H1 (cell line): ENCODE measurements around the gene PRR30.

Source experiments
- YY1 ChIP-seq: IDR thresholded peaks from 2 replicates; pipeline ENCODE4 v1.6.1; 2011; ENCODE audit warnings: low read depth, mild to moderate bottlenecking, low read length
- TF ChIP-seq, protein P1 (sequence below): IDR thresholded peaks from 2 replicates; pipeline ENCODE4 v1.6.1; 2011; ENCODE audit warnings: low read length, improper control_type of control experiment
- TF ChIP-seq, protein P2 (sequence below), 3 experiments: IDR thresholded peaks; 1 replicate in 2 of 3; 2 replicates in 1 of 3; pipeline versions ENCODE4 v1.5.1 to v1.6.1; 2011; ENCODE audit warnings: low read length in 3 of 3, mild to moderate bottlenecking in 3 of 3, inconsistent platforms in 2 of 3, low read depth in 1 of 3, moderate library complexity in 1 of 3; ENCODE audit not compliant: insufficient read depth in 1 of 3; ENCODE audit errors: control extremely low read depth in 1 of 3

DNA sequence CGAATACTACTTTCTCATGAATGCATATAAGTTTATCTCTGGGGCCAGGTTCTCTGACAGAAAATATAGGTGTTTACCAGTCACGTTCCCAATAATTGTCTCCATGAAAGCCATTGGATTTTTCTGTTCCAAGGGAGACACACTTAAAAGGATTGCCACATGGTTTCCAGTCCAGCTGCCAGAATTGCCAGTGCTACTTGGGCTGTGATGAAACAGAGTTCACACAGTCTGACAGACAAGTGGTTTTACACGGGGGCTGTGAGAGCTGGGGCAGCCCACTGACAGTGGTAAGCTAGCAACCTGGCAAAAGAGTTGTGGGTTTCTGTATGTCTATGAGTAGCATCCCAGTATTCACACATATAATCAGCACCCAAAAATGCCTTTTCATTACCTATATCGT is 44.9 kb upstream of the PRR30 start:
- no peak for TF ChIP-seq YY1
- TF ChIP-seq, protein P1, sequence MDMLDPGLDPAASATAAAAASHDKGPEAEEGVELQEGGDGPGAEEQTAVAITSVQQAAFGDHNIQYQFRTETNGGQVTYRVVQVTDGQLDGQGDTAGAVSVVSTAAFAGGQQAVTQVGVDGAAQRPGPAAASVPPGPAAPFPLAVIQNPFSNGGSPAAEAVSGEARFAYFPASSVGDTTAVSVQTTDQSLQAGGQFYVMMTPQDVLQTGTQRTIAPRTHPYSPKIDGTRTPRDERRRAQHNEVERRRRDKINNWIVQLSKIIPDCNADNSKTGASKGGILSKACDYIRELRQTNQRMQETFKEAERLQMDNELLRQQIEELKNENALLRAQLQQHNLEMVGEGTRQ: no peak
- TF ChIP-seq, protein P2, sequence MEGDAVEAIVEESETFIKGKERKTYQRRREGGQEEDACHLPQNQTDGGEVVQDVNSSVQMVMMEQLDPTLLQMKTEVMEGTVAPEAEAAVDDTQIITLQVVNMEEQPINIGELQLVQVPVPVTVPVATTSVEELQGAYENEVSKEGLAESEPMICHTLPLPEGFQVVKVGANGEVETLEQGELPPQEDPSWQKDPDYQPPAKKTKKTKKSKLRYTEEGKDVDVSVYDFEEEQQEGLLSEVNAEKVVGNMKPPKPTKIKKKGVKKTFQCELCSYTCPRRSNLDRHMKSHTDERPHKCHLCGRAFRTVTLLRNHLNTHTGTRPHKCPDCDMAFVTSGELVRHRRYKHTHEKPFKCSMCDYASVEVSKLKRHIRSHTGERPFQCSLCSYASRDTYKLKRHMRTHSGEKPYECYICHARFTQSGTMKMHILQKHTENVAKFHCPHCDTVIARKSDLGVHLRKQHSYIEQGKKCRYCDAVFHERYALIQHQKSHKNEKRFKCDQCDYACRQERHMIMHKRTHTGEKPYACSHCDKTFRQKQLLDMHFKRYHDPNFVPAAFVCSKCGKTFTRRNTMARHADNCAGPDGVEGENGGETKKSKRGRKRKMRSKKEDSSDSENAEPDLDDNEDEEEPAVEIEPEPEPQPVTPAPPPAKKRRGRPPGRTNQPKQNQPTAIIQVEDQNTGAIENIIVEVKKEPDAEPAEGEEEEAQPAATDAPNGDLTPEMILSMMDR (IDR thresholded peaks at IDR 0.05; ENCODE audit: control extremely low read depth in 1 of 3, insufficient read depth in 1 of 3, low read depth in 1 of 3, low read length in 3 of 3): no peak
